ENCODE data around the gene OR2L2.

Gene OR2L2

DNA sequence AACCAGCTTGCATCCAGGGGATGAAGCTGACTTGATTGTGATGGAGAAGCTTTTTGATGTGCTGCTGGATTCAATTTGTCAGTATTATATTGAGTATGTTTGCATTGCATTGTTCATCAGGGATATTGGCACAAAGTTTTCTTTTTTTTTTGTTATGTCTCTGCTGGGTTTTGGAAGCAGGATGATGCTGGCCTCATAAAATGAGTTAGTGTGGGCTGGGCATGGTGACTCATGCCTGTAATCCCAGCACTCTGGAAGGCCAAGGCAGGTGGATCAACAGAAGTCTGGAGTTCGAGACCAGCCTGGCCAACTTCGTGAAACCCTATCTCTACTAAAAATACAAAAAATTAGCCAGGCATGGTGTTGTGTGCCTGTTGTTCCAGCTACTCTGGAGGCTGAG lies 25.4 kb downstream of the OR2L2 start:
- ATAC-seq = no peak
- no peak for TF ChIP-seq ZNF565 (CRISPR knock-in tag; conservative IDR thresholded peaks at IDR 0.05; ENCODE audit: low read depth)
- no peak for TF ChIP-seq ISL1 (CRISPR knock-in tag; IDR thresholded peaks at IDR 0.05)
- TF ChIP-seq, protein P1, sequence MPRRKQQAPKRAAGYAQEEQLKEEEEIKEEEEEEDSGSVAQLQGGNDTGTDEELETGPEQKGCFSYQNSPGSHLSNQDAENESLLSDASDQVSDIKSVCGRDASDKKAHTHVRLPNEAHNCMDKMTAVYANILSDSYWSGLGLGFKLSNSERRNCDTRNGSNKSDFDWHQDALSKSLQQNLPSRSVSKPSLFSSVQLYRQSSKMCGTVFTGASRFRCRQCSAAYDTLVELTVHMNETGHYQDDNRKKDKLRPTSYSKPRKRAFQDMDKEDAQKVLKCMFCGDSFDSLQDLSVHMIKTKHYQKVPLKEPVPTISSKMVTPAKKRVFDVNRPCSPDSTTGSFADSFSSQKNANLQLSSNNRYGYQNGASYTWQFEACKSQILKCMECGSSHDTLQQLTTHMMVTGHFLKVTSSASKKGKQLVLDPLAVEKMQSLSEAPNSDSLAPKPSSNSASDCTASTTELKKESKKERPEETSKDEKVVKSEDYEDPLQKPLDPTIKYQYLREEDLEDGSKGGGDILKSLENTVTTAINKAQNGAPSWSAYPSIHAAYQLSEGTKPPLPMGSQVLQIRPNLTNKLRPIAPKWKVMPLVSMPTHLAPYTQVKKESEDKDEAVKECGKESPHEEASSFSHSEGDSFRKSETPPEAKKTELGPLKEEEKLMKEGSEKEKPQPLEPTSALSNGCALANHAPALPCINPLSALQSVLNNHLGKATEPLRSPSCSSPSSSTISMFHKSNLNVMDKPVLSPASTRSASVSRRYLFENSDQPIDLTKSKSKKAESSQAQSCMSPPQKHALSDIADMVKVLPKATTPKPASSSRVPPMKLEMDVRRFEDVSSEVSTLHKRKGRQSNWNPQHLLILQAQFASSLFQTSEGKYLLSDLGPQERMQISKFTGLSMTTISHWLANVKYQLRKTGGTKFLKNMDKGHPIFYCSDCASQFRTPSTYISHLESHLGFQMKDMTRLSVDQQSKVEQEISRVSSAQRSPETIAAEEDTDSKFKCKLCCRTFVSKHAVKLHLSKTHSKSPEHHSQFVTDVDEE (CRISPR knock-in tag; IDR thresholded peaks at IDR 0.05) = no peak
- no peak for TF ChIP-seq GLIS3 (CRISPR knock-in tag; IDR thresholded peaks at IDR 0.05)
- no peak for TF ChIP-seq ZFP30 (CRISPR knock-in tag; IDR thresholded peaks at IDR 0.05)
- no peak for TF ChIP-seq TOX (CRISPR knock-in tag; IDR thresholded peaks at IDR 0.05; ENCODE audit: borderline replicate concordance)
- TF ChIP-seq, protein P2, sequence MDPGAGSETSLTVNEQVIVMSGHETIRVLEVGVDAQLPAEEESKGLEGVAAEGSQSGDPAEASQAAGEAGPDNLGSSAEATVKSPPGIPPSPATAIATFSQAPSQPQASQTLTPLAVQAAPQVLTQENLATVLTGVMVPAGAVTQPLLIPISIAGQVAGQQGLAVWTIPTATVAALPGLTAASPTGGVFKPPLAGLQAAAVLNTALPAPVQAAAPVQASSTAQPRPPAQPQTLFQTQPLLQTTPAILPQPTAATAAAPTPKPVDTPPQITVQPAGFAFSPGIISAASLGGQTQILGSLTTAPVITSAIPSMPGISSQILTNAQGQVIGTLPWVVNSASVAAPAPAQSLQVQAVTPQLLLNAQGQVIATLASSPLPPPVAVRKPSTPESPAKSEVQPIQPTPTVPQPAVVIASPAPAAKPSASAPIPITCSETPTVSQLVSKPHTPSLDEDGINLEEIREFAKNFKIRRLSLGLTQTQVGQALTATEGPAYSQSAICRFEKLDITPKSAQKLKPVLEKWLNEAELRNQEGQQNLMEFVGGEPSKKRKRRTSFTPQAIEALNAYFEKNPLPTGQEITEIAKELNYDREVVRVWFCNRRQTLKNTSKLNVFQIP (CRISPR knock-in tag; IDR thresholded peaks at IDR 0.05; ENCODE audit: borderline replicate concordance, low read depth) = no peak

DNA sequence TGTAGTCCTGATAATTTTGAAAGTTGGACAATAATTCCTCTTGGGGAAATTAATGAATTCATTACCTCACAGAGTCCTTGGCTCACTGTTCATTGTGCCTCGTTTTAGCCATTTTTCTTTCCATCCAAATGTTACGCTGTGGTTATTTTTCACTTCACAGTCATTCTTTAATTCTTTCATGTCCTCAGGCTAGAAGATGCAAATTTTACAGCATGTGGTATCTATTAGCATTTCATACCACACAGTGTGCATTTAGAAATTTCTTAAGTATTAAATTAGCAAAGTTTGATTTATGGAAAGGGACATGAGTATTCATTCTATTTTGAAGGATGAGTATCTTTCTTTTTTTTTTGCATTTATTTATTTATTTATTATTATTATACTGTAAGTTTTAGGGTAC lies 35.2 kb downstream of the OR2L2 start:
- TF ChIP-seq ZFP30 (CRISPR knock-in tag; IDR thresholded peaks at IDR 0.05) (no peak), ZNF8 (CRISPR knock-in tag; IDR thresholded peaks at IDR 0.05) (no peak), ZFP3 (CRISPR knock-in tag; IDR thresholded peaks at IDR 0.05) (no peak), OSR1 (CRISPR knock-in tag; IDR thresholded peaks at IDR 0.05) (no peak), ARNTL (CRISPR knock-in tag; IDR thresholded peaks at IDR 0.05; ENCODE audit: borderline replicate concordance, low read depth) (no peak), ZC3H10 (CRISPR knock-in tag; IDR thresholded peaks at IDR 0.05) (no peak), BACH2 (CRISPR knock-in tag; IDR thresholded peaks at IDR 0.05; ENCODE audit: borderline replicate concordance) (no peak), PPARA (CRISPR knock-in tag; IDR thresholded peaks at IDR 0.05; ENCODE audit: borderline replicate concordance) (no peak), ZNF565 (CRISPR knock-in tag; conservative IDR thresholded peaks at IDR 0.05; ENCODE audit: low read depth) (no peak), ZNF70 (CRISPR knock-in tag; IDR thresholded peaks at IDR 0.05) (no peak), TOX (CRISPR knock-in tag; IDR thresholded peaks at IDR 0.05; ENCODE audit: borderline replicate concordance) (no peak), ISL1 (CRISPR knock-in tag; IDR thresholded peaks at IDR 0.05) (no peak)
- TF ChIP-seq, protein P3, sequence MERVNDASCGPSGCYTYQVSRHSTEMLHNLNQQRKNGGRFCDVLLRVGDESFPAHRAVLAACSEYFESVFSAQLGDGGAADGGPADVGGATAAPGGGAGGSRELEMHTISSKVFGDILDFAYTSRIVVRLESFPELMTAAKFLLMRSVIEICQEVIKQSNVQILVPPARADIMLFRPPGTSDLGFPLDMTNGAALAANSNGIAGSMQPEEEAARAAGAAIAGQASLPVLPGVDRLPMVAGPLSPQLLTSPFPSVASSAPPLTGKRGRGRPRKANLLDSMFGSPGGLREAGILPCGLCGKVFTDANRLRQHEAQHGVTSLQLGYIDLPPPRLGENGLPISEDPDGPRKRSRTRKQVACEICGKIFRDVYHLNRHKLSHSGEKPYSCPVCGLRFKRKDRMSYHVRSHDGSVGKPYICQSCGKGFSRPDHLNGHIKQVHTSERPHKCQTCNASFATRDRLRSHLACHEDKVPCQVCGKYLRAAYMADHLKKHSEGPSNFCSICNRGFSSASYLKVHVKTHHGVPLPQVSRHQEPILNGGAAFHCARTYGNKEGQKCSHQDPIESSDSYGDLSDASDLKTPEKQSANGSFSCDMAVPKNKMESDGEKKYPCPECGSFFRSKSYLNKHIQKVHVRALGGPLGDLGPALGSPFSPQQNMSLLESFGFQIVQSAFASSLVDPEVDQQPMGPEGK (CRISPR knock-in tag; IDR thresholded peaks at IDR 0.05; ENCODE audit: borderline replicate concordance) = no peak
- TF ChIP-seq, protein P4, sequence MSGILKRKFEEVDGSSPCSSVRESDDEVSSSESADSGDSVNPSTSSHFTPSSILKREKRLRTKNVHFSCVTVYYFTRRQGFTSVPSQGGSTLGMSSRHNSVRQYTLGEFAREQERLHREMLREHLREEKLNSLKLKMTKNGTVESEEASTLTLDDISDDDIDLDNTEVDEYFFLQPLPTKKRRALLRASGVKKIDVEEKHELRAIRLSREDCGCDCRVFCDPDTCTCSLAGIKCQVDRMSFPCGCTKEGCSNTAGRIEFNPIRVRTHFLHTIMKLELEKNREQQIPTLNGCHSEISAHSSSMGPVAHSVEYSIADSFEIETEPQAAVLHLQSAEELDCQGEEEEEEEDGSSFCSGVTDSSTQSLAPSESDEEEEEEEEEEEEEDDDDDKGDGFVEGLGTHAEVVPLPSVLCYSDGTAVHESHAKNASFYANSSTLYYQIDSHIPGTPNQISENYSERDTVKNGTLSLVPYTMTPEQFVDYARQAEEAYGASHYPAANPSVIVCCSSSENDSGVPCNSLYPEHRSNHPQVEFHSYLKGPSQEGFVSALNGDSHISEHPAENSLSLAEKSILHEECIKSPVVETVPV (CRISPR knock-in tag; IDR thresholded peaks at IDR 0.05) = no peak
- TF ChIP-seq, protein P2 (CRISPR knock-in tag; IDR thresholded peaks at IDR 0.05; ENCODE audit: borderline replicate concordance, low read depth) = no peak
- TF ChIP-seq, protein P1 (CRISPR knock-in tag; IDR thresholded peaks at IDR 0.05) = no peak
- no peak for ATAC-seq

Measured in SK-N-SH treated with all-trans-retinoic acid at 6 μM for 48 hours (cell line).